GM20000 (cell line): ENCODE measurements around the gene TOR4A.

ENCODE experiments used
- DNase-seq: peaks from one replicate; pipeline ENCODE4 v3.0.0; 2012; ENCODE audit warnings: low spot score
- CTCF ChIP-seq: IDR thresholded peaks from 2 replicates; pipeline ENCODE4 v1.5.1; 2012; ENCODE audit warnings: mild to moderate bottlenecking, control low read depth; ENCODE audit errors: extremely low read depth, missing control alignments

The TOR4A gene

DNA sequence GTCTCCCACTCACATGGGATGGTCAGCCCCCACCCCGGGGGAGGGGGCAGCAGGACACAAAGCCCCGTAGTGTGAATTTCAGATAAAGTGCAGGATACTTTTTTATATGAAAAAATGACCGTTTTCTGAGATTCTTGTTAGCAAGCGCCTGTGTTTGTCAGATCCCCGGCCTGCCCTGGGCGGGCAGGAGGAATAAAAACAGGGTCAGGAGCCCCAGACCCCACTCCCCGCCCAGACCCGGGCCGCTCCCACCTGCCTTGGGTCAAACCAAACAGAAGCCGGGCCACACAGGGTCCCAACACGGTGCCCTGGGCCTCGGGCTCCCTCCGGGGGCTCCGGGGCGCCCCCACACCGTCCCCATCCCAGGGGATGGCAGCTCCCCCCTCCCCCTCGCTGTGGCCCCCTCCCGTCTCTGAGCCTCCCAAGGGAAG is 38.1 kb downstream of the TOR4A start:
- DNase-seq: no peak
- TF ChIP-seq CTCF: no peak

DNA sequence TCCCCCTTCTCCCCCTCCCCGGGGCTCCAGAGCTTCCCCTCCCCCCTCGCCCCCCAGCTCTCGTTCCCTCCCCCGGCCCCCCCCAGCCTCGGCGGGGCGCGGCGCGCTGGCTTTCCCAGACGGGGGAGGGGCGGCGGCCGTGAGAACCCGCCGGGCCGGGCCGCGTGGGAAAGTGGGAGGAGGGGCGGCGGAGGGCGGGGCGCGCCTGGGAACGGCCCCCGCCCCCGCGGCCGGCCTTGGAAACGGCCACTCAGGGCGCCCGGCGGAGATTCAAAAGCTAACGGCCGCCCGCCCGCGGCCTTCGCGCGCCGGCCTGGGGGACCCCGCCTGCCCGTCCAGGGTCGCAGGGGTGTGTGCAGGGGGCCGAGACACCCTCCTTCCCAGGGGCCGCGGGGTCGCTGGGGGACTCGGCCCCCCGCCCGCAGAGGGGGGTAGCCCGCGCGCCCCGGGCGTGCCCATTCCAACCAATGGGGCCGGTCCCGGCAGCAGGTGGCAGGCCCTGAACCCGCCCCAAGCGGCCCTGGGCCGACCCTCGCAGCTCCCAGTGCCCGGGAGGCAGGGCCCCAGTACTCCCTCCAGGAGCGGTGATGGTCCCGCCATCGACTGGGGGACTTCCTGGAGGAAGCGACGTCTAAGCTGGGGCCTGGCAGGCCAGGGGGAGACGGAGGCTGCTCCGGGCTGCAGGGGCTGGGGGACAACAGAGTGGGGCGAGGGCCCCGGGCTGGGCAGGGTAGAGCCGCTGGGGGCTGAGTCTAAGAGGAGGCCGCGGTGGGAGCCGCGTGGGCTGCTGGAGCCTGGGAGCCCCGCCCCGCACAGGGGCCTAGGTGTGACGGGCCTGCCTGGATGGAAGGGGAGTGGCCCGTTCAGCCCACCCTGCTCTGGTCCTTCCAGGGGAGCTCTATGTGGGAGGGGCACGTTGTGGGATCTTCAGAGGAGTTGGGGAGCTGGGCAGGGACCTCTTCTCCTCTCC is 38.8 kb downstream of the TOR4A start:
- peak; percentile 97 for DNase-seq
- TF ChIP-seq CTCF: no peak

- no peak for TF ChIP-seq CTCF
- DNase-seq: peak; percentile 34
Observed at GRCh38 chr9:137317021-137317717, 39.6 kb downstream of the TOR4A start.

DNA sequence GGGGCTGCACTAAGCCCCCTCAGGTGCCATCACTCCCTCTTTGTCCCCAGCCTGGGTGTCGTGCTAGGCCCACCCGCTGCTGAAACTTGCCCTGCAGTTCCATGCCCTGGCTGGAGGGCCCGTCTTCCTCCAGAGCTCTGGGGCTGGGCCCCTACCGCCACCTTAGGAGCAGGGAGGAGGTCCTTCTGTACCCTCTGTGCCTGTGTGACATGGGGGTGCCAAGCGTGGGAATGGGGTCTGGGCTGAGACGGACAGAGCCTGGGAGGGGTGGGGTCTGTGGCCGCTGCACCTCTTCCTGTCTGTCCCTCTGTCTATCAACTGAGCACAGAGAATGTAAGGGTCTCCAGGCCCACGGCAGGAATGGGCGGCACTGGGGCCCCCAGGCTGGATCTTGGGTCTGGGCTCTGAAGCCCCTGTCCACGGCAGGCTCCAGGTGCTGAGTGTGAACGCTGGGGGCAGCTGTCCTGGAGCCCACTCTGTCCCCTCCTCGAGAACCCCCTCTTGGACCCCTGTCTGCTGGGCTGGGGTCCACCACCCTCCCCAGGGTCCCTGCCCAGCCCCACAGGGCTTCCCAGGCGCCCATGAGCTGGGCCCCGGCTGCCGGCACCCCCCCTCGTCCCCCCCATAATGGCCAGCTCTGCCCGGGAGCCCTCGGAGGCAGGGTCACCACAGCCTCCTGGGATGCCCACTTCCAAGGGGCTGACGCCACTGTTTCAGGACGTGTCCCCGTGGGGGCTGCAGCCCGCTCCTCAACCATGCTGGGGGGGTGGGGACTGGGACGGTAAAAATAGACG is 40.4 kb downstream of the TOR4A start:
- TF ChIP-seq CTCF: no peak
- peak; percentile 31 for DNase-seq

DNA sequence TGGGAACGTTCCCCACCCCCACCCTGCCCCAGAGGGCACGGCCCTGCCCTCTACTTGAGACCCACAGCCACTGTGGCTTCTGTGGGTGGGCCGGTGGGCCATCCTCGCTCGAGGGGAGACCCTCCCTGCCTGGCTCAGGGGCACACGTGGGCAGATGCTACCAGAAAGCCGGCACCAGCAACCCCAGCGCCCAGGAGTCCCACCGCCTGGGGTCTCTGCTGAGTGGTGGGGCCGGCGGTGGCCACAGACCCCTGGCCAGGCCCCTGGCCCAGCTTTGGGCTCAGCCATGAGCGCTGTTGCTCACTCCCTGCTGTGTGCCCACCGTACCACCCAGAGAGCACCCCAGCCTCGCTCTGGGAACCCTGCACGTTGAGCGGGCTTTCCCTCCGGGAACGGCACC is 41.1 kb downstream of the TOR4A start:
- DNase-seq: peak; percentile 23

GRCh38 chr9:137319011-137319738 is 41.6 kb downstream of the TOR4A start:
- TF ChIP-seq CTCF: no peak
- peak; percentile 25 for DNase-seq

More for the DNA sequence above, 41.1 kb downstream of the TOR4A start:
- no peak for TF ChIP-seq CTCF
